ENCODE data around the gene LRRC15. TPM values are rescaled to one million over a fixed set of nuclear protein-coding genes. Genes with fewer than 3 reads are reported as not detected.

The LRRC15 gene
- total RNA-seq, 2 experiments from 2014 or later, result not detected

DNA sequence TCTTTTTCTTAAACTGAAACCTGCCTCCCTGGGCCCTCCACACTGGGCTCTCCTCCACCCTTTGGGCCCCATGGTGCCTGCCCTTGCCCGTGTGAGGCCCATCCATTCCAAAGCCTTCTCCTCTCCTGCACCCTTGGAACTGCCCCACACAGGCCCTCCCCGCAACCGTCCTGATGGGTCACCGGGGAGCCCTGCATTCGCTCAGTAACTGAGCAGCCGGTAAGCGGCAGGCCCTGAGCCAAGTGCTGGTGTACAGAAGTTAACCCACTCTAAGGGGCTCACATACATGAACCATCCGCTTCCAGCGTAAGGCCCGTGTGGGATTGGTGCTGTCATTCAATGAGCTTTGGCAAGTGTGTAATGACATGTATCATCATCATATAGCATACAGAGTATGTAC is 5.4 kb upstream of the LRRC15 start:
- Histone ChIP-seq H3K79me2 (ENCODE audit: insufficient read depth, low read depth, low read length) (no peaks in the 10 kb centered on the region), H2AFZ (ENCODE audit: low read length) (no peak overlapping the region), H3K27ac (ENCODE audit: low read depth, low read length, poor library complexity, severe bottlenecking) (no peak overlapping the region), H4K20me1 (ENCODE audit: insufficient read depth, low read length) (no peaks in the 10 kb centered on the region), H3K9me2 (ENCODE audit: insufficient read depth, low read length) (no peaks in the 10 kb centered on the region), H3K4me3 (ENCODE audit: low read depth, low read length, poor library complexity, severe bottlenecking) (no peak overlapping the region), H3K36me3 (ENCODE audit: insufficient read depth, low read length) (no peaks in the 10 kb centered on the region), H3K9me3 (ENCODE audit: low read length) (no peaks in the 10 kb centered on the region), H3K4me1 (ENCODE audit: insufficient read depth, low read length, poor library complexity, severe bottlenecking) (no peaks in the 10 kb centered on the region), H3K4me2 (ENCODE audit: low read length) (no peak overlapping the region)
- POLR2A ChIA-PET, result interaction anchor here (0.6 kb wide), 1 partner anchor 1029 kb away, joined by 3 read pairs; no protein-coding TSS in a partner anchor
- DNase-seq (ENCODE audit: low spot score), result no peak
- TF ChIP-seq EZH2phosphoT487 (IDR thresholded peaks at IDR 0.05; ENCODE audit: borderline replicate concordance, low read depth, low read length), result no peak
- BruUV-seq (replicated peaks), result no TSS peak
- CTCF ChIA-PET (ENCODE audit: unreplicated experiment), result no interaction called here
- intact Hi-C loops (cut with micrococcal nuclease; ENCODE audit: unreplicated experiment), result no loop called here

- no peaks in the 10 kb centered on the region for H3K79me2 ChIP-seq (ENCODE audit: insufficient read depth, low read depth, low read length)
- DNase-seq (ENCODE audit: low spot score), result no peak
- no peak overlapping the region for H3K4me3 ChIP-seq (ENCODE audit: low read depth, low read length, poor library complexity, severe bottlenecking)
- no peak overlapping the region for H2AFZ ChIP-seq (ENCODE audit: low read length)
- CTCF ChIA-PET (ENCODE audit: unreplicated experiment), result no interaction called here
- no peak for TF ChIP-seq EZH2phosphoT487 (IDR thresholded peaks at IDR 0.05; ENCODE audit: borderline replicate concordance, low read depth, low read length)
- TF ChIP-seq, protein P1, sequence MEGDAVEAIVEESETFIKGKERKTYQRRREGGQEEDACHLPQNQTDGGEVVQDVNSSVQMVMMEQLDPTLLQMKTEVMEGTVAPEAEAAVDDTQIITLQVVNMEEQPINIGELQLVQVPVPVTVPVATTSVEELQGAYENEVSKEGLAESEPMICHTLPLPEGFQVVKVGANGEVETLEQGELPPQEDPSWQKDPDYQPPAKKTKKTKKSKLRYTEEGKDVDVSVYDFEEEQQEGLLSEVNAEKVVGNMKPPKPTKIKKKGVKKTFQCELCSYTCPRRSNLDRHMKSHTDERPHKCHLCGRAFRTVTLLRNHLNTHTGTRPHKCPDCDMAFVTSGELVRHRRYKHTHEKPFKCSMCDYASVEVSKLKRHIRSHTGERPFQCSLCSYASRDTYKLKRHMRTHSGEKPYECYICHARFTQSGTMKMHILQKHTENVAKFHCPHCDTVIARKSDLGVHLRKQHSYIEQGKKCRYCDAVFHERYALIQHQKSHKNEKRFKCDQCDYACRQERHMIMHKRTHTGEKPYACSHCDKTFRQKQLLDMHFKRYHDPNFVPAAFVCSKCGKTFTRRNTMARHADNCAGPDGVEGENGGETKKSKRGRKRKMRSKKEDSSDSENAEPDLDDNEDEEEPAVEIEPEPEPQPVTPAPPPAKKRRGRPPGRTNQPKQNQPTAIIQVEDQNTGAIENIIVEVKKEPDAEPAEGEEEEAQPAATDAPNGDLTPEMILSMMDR (conservative IDR thresholded peaks at IDR 0.05; ENCODE audit: low read length), result no peak
- H3K36me3 ChIP-seq (ENCODE audit: insufficient read depth, low read length), result no peaks in the 10 kb centered on the region
- H3K9me2 ChIP-seq (ENCODE audit: insufficient read depth, low read length), result no peaks in the 10 kb centered on the region
- peaks cover 1% of the 10 kb centered on the region for H3K4me1 ChIP-seq (ENCODE audit: insufficient read depth, low read length, poor library complexity, severe bottlenecking)
- POLR2A ChIA-PET, result interaction anchor here (0.6 kb wide), 1 partner anchor 120 kb away, joined by 4 read pairs; no protein-coding TSS in a partner anchor
- no TSS peak for BruUV-seq (replicated peaks)
- no peak overlapping the region for H3K4me2 ChIP-seq (ENCODE audit: low read length)
- intact Hi-C loops (cut with micrococcal nuclease; ENCODE audit: unreplicated experiment), result no loop called here
- H3K27ac ChIP-seq (ENCODE audit: low read depth, low read length, poor library complexity, severe bottlenecking), result no peak overlapping the region
- no peaks in the 10 kb centered on the region for H4K20me1 ChIP-seq (ENCODE audit: insufficient read depth, low read length)
- H3K9me3 ChIP-seq (ENCODE audit: low read length), result no peaks in the 10 kb centered on the region
These were observed 4.4 kb upstream of the LRRC15 start for GRCh38 chr3:194373899-194374298.

GRCh38 chr3:194373028-194373427 is 3.5 kb upstream of the LRRC15 start:
- Histone ChIP-seq H3K4me2 (ENCODE audit: low read length) (no peak overlapping the region), H3K36me3 (ENCODE audit: insufficient read depth, low read length) (no peaks in the 10 kb centered on the region), H2AFZ (ENCODE audit: low read length) (no peak overlapping the region), H3K79me2 (ENCODE audit: insufficient read depth, low read depth, low read length) (no peaks in the 10 kb centered on the region), H4K20me1 (ENCODE audit: insufficient read depth, low read length) (no peaks in the 10 kb centered on the region), H3K9me3 (ENCODE audit: low read length) (no peaks in the 10 kb centered on the region), H3K4me1 (ENCODE audit: insufficient read depth, low read length, poor library complexity, severe bottlenecking) (peaks cover 10% of the 10 kb centered on the region), H3K27ac (ENCODE audit: low read depth, low read length, poor library complexity, severe bottlenecking) (no peak overlapping the region), H3K9me2 (ENCODE audit: insufficient read depth, low read length) (no peaks in the 10 kb centered on the region), H3K4me3 (ENCODE audit: low read depth, low read length, poor library complexity, severe bottlenecking) (no peak overlapping the region)
- ChIA-PET POLR2A (no interaction called here), CTCF (ENCODE audit: unreplicated experiment) (no interaction called here)
- DNase-seq (ENCODE audit: low spot score), result no peak
- TF ChIP-seq, protein P1 (conservative IDR thresholded peaks at IDR 0.05; ENCODE audit: low read length), result no peak
- TF ChIP-seq EZH2phosphoT487 (IDR thresholded peaks at IDR 0.05; ENCODE audit: borderline replicate concordance, low read depth, low read length), result no peak
- intact Hi-C loops (cut with micrococcal nuclease; ENCODE audit: unreplicated experiment), result no loop called here
- no TSS peak for BruUV-seq (replicated peaks)
